ENCODE measurements around the gene RPP40.

The RPP40 gene

DNA sequence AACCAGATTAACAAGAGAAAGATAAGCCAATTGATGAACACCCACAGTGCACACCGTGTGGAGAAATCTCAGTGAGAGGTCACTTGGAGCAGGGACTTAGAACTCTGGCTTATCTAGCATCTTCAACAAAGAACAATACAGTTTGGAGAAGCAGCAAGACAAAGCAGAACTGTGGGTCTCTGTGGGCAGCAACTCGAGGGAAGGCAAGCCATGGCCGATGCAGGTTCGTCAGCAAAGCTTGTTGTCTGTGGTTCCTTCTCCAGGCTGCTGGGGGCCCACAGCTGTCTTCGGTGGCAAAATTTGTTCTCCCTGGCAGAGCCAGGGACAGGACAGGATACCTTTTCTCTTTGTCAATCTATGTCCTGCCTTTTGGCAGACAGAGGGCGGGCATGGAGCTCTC lies 22.1 kb downstream of the RPP40 start:
- Histone ChIP-seq H3K27me3 (ENCODE audit: control insufficient read depth, insufficient read depth, low read length) (no peaks in the 10 kb centered on the region), H3K4me3 (ENCODE audit: low read length) (no peak overlapping the region), H3K27ac (ENCODE audit: low read length) (no peak overlapping the region), H3K9ac (ENCODE audit: low read length) (no peak overlapping the region), H3K36me3 (ENCODE audit: control insufficient read depth, low read depth, low read length) (no peaks in the 10 kb centered on the region), H3K9me3 (ENCODE audit: control insufficient read depth, low read depth, low read length) (no peaks in the 10 kb centered on the region), H3K4me1 (ENCODE audit: control insufficient read depth, low read depth, low read length) (no peaks in the 10 kb centered on the region)

DNA sequence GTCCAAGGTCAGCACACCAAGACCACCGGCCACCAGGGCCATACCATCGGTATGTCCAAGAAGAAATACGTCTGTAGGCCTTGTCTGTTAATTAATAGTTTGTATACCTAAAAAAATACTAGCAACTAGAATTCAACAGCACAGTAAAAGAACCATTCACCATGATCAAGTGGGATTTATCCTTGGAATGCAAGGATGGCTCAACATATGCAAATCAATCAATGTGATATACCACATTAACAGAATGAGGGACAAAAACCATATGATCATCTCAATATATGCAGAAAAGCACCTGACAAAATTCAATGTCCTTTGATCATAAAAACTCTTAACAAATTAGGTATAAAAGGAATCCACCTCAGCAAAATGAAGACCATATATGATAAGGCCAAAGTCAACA lies 24.4 kb downstream of the RPP40 start:
- Histone ChIP-seq H3K36me3 (ENCODE audit: control insufficient read depth, low read depth, low read length) (no peaks in the 10 kb centered on the region), H3K27me3 (ENCODE audit: control insufficient read depth, insufficient read depth, low read length) (no peaks in the 10 kb centered on the region), H3K9ac (ENCODE audit: low read length) (no peak overlapping the region), H3K9me3 (ENCODE audit: control insufficient read depth, low read depth, low read length) (no peaks in the 10 kb centered on the region), H3K4me3 (ENCODE audit: low read length) (no peak overlapping the region), H3K27ac (ENCODE audit: low read length) (no peak overlapping the region), H3K4me1 (ENCODE audit: control insufficient read depth, low read depth, low read length) (peaks cover 2% of the 10 kb centered on the region)

DNA sequence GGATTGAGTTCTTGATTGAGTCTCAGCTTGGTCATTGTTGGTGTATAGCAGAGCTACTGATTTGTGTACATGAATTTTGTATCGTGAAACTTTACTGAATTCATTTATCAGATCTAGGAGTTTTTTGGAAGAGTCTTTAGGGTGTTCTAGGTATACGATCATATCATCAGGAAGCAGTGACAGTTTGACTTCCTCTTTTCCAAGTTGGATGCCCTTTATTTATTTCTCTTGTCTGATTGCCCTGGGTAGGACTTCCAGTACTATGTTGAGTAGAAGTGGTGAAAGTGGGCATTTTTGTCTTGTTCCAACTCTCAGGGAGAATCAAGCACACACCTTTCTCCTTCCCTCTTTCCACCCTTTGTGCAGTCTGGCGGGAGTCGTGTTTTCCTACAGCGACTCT lies 26.4 kb downstream of the RPP40 start:
- Histone ChIP-seq H3K27ac (ENCODE audit: low read length) (no peak overlapping the region), H3K4me1 (ENCODE audit: control insufficient read depth, low read depth, low read length) (peaks cover 14% of the 10 kb centered on the region), H3K27me3 (ENCODE audit: control insufficient read depth, insufficient read depth, low read length) (no peaks in the 10 kb centered on the region), H3K36me3 (ENCODE audit: control insufficient read depth, low read depth, low read length) (no peaks in the 10 kb centered on the region), H3K4me3 (ENCODE audit: low read length) (no peak overlapping the region), H3K9ac (ENCODE audit: low read length) (no peak overlapping the region), H3K9me3 (ENCODE audit: control insufficient read depth, low read depth, low read length) (no peaks in the 10 kb centered on the region)

DNA sequence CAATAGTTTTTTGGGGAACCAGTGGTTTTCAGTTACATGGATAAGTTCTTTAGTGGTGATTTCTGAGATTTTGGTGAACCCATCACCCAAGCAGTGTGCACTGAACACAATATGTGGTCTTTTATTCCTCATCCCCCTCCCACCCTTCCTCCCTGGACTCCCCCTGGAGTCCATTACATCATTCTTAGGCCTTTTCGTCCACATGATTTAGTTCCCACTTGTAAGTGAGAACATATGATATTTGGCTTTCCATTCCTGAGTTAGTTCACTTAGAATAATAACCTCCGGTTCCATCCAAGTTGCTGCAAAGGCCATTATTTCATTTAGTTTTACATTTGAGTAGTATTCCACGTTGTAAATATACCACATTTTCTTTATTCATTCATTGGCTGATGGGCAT lies 28.3 kb downstream of the RPP40 start:
- no peaks in the 10 kb centered on the region for H3K9me3 ChIP-seq (ENCODE audit: control insufficient read depth, low read depth, low read length)
- H3K9ac ChIP-seq (ENCODE audit: low read length): no peak overlapping the region
- H3K27me3 ChIP-seq (ENCODE audit: control insufficient read depth, insufficient read depth, low read length): no peaks in the 10 kb centered on the region
- no peak overlapping the region for H3K4me3 ChIP-seq (ENCODE audit: low read length)
- peaks cover 14% of the 10 kb centered on the region for H3K4me1 ChIP-seq (ENCODE audit: control insufficient read depth, low read depth, low read length)
- no peak overlapping the region for H3K27ac ChIP-seq (ENCODE audit: low read length)
- no peaks in the 10 kb centered on the region for H3K36me3 ChIP-seq (ENCODE audit: control insufficient read depth, low read depth, low read length)

DNA sequence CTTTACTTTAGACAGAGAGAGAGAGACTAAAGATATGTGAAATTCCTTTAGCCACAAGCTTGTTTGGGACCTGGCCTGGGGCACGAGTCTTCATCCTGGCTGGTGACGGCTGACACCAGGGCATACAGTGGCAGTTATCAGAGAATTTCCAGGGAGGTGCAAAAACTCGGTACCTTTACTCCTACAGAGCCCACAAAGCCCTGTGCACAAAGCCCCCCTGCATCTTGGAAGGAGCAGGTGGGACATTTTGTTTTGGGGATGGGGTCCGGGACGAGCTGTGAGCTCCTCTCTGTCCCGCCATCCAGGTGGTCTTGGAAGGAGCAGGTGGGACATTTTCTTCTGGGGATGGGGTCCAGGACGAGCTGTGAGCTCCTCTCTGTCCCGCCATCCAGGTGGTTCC lies 28.9 kb downstream of the RPP40 start:
- H3K27me3 ChIP-seq (ENCODE audit: control insufficient read depth, insufficient read depth, low read length): no peaks in the 10 kb centered on the region
- H3K9me3 ChIP-seq (ENCODE audit: control insufficient read depth, low read depth, low read length): no peaks in the 10 kb centered on the region
- peaks cover 14% of the 10 kb centered on the region for H3K4me1 ChIP-seq (ENCODE audit: control insufficient read depth, low read depth, low read length)
- no peaks in the 10 kb centered on the region for H3K36me3 ChIP-seq (ENCODE audit: control insufficient read depth, low read depth, low read length)
- no peak overlapping the region for H3K4me3 ChIP-seq (ENCODE audit: low read length)
- no peak overlapping the region for H3K27ac ChIP-seq (ENCODE audit: low read length)
- H3K9ac ChIP-seq (ENCODE audit: low read length): no peak overlapping the region

DNA sequence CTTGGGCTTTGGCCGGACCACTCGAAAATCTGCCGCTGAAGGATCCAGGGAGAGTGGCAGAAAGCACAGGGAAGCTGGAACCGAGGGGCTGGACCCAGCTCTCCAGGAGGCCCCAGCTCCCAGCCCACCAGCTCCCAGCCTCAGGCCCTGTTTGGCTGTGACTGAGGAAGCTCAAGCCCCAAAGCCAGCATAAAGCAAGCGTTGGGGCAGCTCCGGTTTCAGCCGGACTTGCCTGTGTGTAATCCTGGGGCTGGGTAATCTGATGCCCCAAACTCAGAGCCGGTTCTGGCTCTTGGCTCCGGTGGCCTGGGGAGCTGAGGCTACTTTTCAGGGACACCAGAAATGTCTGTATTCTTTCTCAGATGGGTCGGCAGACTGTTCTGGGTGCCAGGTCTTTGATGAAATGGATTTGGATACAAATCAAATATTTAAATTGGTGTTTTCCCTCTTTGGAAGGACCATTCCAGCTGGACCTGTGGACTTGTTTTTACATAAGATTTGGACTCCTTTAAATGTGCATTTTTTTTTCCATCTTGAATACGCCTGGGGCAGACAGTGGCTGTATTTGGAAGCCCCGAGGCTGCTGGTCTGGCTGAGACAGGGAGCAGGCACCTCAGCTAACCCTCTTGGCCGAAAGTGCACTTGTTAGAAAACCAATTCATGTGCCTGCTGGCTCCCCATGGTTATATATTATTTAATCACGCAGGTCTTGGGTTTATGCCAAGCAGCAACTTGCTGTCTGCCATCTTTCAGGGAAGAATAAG lies 29.7 kb downstream of the RPP40 start:
- Histone ChIP-seq H3K36me3 (ENCODE audit: control insufficient read depth, low read depth, low read length) (no peaks in the 10 kb centered on the region), H3K9ac (ENCODE audit: low read length) (peak overlapping the region; percentile 28), H3K27ac (ENCODE audit: low read length) (no peak overlapping the region), H3K4me3 (ENCODE audit: low read length) (no peak overlapping the region), H3K4me1 (ENCODE audit: control insufficient read depth, low read depth, low read length) (peaks cover 14% of the 10 kb centered on the region), H3K27me3 (ENCODE audit: control insufficient read depth, insufficient read depth, low read length) (no peaks in the 10 kb centered on the region), H3K9me3 (ENCODE audit: control insufficient read depth, low read depth, low read length) (no peaks in the 10 kb centered on the region)

DNA sequence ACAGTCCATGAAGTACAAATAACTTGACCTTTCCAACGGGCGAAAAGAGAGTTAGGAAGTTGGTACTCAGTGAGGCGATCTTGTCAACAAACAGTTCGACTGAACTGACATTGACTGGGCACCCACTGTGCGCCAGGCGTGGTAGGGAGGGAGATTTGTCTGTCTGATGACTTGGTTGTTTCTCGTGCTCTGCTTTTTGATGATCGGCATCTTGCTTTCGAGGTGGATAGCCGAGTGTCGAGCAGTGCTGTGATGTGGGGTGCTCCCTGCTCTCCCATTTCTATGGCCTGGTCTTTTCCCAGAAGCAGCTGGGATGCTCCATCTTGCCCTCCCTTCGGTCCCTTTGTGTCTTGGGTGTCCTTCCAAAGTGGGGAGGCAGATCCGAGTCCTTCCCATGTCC lies 30.4 kb downstream of the RPP40 start:
- Histone ChIP-seq H3K27ac (ENCODE audit: low read length) (no peak overlapping the region), H3K4me1 (ENCODE audit: control insufficient read depth, low read depth, low read length) (peaks cover 14% of the 10 kb centered on the region)

DNA sequence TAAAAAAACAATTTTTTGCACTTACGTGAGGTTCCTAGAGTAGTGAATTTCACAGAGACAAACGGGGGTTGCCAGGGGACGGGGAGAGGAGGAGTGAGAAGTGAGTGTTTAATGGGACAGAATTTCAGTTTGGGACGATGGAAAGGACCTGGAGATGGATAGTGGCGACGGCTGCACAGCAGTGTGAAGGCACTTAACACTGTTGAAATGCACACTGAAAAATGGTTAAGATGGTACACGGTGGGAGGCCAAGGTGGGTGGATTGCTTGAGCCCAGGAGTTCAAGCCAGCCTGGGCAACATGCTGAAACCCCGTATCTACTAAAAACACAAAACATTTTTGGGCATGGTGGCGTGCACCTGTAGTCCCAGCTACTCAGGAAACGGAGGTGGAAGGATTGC lies 31.4 kb downstream of the RPP40 start:
- Histone ChIP-seq H3K9me3 (ENCODE audit: control insufficient read depth, low read depth, low read length) (no peaks in the 10 kb centered on the region), H3K4me3 (ENCODE audit: low read length) (no peak overlapping the region), H3K4me1 (ENCODE audit: control insufficient read depth, low read depth, low read length) (peaks cover 14% of the 10 kb centered on the region), H3K27ac (ENCODE audit: low read length) (no peak overlapping the region), H3K27me3 (ENCODE audit: control insufficient read depth, insufficient read depth, low read length) (no peaks in the 10 kb centered on the region), H3K9ac (ENCODE audit: low read length) (no peak overlapping the region), H3K36me3 (ENCODE audit: control insufficient read depth, low read depth, low read length) (no peaks in the 10 kb centered on the region)

More for the DNA sequence above, 30.4 kb downstream of the RPP40 start:
- no peaks in the 10 kb centered on the region for H3K9me3 ChIP-seq (ENCODE audit: control insufficient read depth, low read depth, low read length)
- H3K36me3 ChIP-seq (ENCODE audit: control insufficient read depth, low read depth, low read length): no peaks in the 10 kb centered on the region
- H3K9ac ChIP-seq (ENCODE audit: low read length): peak overlapping the region; percentile 28
- H3K4me3 ChIP-seq (ENCODE audit: low read length): no peak overlapping the region
- H3K27me3 ChIP-seq (ENCODE audit: control insufficient read depth, insufficient read depth, low read length): no peaks in the 10 kb centered on the region

DNA sequence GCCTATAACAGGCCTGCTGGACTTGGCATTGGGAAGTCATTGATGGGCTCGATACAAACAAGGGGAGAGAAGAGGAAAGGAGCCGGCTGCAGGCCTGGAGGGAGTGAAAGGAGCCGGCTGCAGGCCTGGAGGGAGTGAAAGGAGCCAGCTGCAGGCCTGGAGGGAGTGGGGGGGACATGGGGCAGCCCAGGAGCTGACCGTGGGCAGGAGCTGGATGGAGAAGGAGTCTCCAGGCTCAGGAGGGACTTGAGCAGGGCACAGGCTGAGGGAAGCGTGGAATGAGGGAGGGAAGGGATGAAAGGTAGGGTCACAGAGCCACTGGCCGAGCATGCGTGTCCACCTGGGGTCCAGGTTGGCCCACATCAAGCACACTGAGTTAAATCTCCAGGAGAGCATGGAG lies 32.0 kb downstream of the RPP40 start:
- H3K9me3 ChIP-seq (ENCODE audit: control insufficient read depth, low read depth, low read length): no peaks in the 10 kb centered on the region
- no peak overlapping the region for H3K27ac ChIP-seq (ENCODE audit: low read length)
- H3K9ac ChIP-seq (ENCODE audit: low read length): no peak overlapping the region
- no peaks in the 10 kb centered on the region for H3K27me3 ChIP-seq (ENCODE audit: control insufficient read depth, insufficient read depth, low read length)
- no peak overlapping the region for H3K4me3 ChIP-seq (ENCODE audit: low read length)
- no peaks in the 10 kb centered on the region for H3K36me3 ChIP-seq (ENCODE audit: control insufficient read depth, low read depth, low read length)
- peaks cover 14% of the 10 kb centered on the region for H3K4me1 ChIP-seq (ENCODE audit: control insufficient read depth, low read depth, low read length)

DNA sequence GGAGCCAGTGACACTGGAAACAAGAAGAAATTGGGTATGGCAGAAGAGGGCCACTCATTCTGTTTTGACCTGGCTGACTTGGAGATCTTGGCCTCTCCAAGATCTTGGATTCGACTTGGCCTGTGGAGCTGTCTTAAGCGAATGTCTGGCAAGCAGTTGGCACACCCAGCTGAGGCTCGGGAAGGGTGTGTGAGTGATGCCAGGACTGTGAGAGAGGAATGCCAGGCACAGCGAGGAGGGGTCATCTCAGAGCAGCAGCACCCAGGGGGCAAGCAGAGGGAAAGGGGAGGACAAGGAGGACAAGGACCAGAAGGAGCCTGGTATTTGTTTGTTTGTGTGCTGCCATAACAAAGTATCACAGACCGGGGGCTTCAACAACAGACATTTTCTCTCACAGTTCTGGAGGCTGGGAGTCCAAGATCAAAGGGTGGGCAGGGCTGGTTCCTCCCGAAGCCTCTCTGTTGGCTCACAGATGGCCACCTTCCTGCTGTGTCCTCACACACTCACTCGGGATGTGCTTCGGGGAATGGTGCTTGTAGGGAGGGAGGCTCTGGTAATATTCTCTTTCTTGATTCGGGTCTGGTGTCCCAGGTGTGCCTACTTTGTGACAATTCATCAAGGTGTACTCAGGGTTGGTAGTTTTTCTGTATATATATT lies 33.0 kb downstream of the RPP40 start:
- H3K4me3 ChIP-seq (ENCODE audit: low read length): no peak overlapping the region
- no peaks in the 10 kb centered on the region for H3K9me3 ChIP-seq (ENCODE audit: control insufficient read depth, low read depth, low read length)
- H3K27ac ChIP-seq (ENCODE audit: low read length): no peak overlapping the region
- H3K27me3 ChIP-seq (ENCODE audit: control insufficient read depth, insufficient read depth, low read length): no peaks in the 10 kb centered on the region
- no peak overlapping the region for H3K9ac ChIP-seq (ENCODE audit: low read length)
- H3K4me1 ChIP-seq (ENCODE audit: control insufficient read depth, low read depth, low read length): peaks cover 14% of the 10 kb centered on the region
- H3K36me3 ChIP-seq (ENCODE audit: control insufficient read depth, low read depth, low read length): no peaks in the 10 kb centered on the region

DNA sequence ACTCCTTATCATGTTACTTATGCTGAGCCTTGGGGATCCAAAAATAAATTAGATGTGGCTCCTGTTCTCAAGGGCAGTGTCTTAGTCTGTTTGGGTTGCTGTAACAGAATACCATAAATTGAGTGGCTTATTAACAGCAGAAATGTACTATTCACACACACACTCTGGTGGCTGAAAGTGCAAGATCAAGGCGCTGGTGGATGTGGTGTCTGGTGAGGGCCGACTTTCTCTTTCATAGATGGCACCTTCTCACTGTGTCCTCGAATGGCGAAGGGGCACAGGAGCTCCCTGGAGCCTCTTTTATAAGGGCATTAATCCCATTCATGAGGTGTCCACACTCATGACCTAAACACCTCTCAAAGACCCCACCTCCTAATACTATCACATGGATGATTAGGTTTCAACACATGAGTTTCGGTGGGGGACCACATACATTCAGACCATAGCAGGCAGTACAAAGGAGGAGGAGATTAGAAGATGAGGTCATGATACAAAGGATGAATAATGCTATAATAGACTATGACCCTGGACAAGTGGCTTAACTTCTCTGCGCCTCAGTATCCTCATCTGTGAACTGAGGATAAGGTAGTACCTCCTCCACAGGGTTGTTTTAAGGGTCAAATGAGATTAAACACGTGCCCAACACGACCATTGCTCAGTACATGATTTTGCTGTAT lies 34.1 kb downstream of the RPP40 start:
- H3K9me3 ChIP-seq (ENCODE audit: control insufficient read depth, low read depth, low read length): no peaks in the 10 kb centered on the region
- H3K4me3 ChIP-seq (ENCODE audit: low read length): no peak overlapping the region
- H3K27ac ChIP-seq (ENCODE audit: low read length): no peak overlapping the region
- no peaks in the 10 kb centered on the region for H3K27me3 ChIP-seq (ENCODE audit: control insufficient read depth, insufficient read depth, low read length)
- H3K9ac ChIP-seq (ENCODE audit: low read length): no peak overlapping the region
- no peaks in the 10 kb centered on the region for H3K36me3 ChIP-seq (ENCODE audit: control insufficient read depth, low read depth, low read length)
- H3K4me1 ChIP-seq (ENCODE audit: control insufficient read depth, low read depth, low read length): peaks cover 14% of the 10 kb centered on the region

Measured in iPS-18a (cell line).